Naive B cell (primary cell): ENCODE results near the gene TSHZ1. TPM values are rescaled to one million over a fixed set of nuclear protein-coding genes. Genes with fewer than 3 reads are reported as not detected.

Source experiments
- ATAC-seq, 2 donors: fragments of 150-1000 bp; cut with Tn5 transposase; 2 replicates each; pipeline ENCODE4 v1.10.0; 2021; ENCODE audit warnings: low read depth in 2 of 2, mild to moderate bottlenecking in 2 of 2, moderate library complexity in 2 of 2
- DNase-seq: peaks from one replicate; pipeline ENCODE4 v3.0.0; 2022
- H3K27ac Mint-ChIP-seq, 6 donors: one replicate each; pipeline ENCODE4 v1.8.0; 2020 to 2022; ENCODE audit warnings: mild to moderate bottlenecking in 6 of 6, mixed read lengths in 6 of 6, moderate library complexity in 5 of 6, inconsistent platforms in 2 of 6
- H3K27me3 Mint-ChIP-seq, 3 donors: one replicate each; pipeline ENCODE4 v1.8.0; 2021 to 2022; ENCODE audit warnings: mixed read lengths in 3 of 3, mild to moderate bottlenecking in 1 of 3
- H3K36me3 Mint-ChIP-seq, 2 donors: one replicate each; pipeline ENCODE4 v1.8.0; 2020 to 2022; ENCODE audit warnings: mixed read lengths in 2 of 2, inconsistent platforms in 1 of 2, mild to moderate bottlenecking in 1 of 2
- H3K4me1 Mint-ChIP-seq, 3 donors: one replicate each; pipeline ENCODE4 v1.8.0; 2020 to 2022; ENCODE audit warnings: mixed read lengths in 3 of 3, inconsistent platforms in 1 of 3, mild to moderate bottlenecking in 1 of 3, moderate library complexity in 1 of 3
- H3K4me3 Mint-ChIP-seq, 8 donors: one replicate each; pipeline ENCODE4 v1.8.0; 2020 to 2022; ENCODE audit warnings: mild to moderate bottlenecking in 8 of 8, mixed read lengths in 8 of 8, moderate library complexity in 8 of 8, inconsistent platforms in 2 of 8
- H3K9me3 Mint-ChIP-seq, 7 donors: one replicate each; pipeline ENCODE4 v1.8.0; 2020 to 2022; ENCODE audit warnings: mixed read lengths in 7 of 7, mild to moderate bottlenecking in 5 of 7, inconsistent platforms in 2 of 7, moderate library complexity in 1 of 7
- polyA plus RNA-seq, 6 donors: library from polyadenylated mRNA; unstranded; fragments of 300-500 nt; fragmentation: Illumina TruSeq; gene quantifications; one replicate each; pipeline ENCODE4 v1.2.3, GENCODE V29; 2021; ENCODE audit warnings: low read depth in 6 of 6

TSHZ1 gene
- polyA plus RNA-seq, 6 donors from 2014 or later: 0.41 to 2.2 (median 1.7) TPM

DNA sequence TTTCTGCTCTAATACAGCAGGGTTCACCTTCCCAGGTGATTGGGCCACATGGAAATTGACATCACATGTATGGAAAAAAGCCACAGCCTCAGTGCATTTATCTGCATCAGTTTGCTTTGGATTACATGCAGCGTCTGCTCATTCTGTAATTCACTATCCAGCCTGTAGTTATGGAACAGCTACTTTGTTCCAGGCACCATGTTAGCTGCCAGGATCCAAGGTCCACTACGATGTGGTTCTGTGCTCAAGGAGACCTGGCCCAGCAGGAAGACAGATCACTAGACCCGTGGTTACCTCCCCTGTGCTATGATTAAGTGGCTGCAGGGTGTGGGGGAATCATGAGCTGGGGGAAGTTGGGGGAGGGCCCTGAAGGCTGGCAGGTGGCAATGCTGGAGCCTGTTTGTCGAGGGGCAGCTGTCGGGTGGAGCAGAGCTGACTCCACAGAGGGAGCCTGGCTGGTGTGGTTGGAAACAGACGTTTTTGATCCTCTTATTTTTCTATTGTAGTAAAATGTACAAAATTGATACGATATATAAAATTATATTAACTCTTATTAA is 58.6 kb downstream of the TSHZ1 start:
- DNase-seq: no peak
- H3K4me1 Mint-ChIP-seq: peaks cover 11 to 20% (median 14%) of the 10 kb centered on the region in 3 donors
- no peaks in the 10 kb centered on the region for H3K36me3 Mint-ChIP-seq
- peak overlapping the region in 1 of 6 donors; percentile 61 for H3K27ac Mint-ChIP-seq
- ATAC-seq: no peak
- H3K27me3 Mint-ChIP-seq: no peaks in the 10 kb centered on the region
- H3K4me3 Mint-ChIP-seq: no peak overlapping the region
- H3K9me3 Mint-ChIP-seq: no peaks in the 10 kb centered on the region

GRCh38 chr18:75269696-75270095 is 59.1 kb downstream of the TSHZ1 start:
- Mint-ChIP-seq H3K4me1 (peaks cover 11 to 20% (median 14%) of the 10 kb centered on the region in 3 donors), H3K9me3 (no peaks in the 10 kb centered on the region), H3K4me3 (no peak overlapping the region), H3K36me3 (no peaks in the 10 kb centered on the region), H3K27ac (no peak overlapping the region), H3K27me3 (no peaks in the 10 kb centered on the region)
- DNase-seq: no peak
- ATAC-seq: no peak

DNA sequence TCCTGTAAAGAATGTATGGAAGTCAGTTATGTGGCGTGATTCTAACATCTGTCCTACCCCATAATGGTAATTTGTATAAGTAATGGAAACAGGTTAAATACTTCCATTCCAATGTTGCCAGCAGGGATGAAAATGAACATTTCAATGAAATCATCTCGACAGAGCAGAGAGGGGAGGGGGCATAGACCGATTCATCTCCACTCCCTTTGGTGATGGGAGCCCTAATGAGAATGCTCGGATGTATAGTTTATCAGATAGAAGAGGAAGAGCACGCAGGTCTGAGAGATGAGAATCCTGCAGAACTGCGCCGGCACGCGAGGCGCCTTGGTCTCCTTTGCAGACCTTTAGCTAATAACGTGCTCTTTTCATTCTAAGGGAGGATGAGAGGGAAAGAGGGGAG is 61.4 kb downstream of the TSHZ1 start:
- Mint-ChIP-seq H3K36me3 (no peaks in the 10 kb centered on the region), H3K27me3 (no peaks in the 10 kb centered on the region), H3K9me3 (no peaks in the 10 kb centered on the region), H3K4me1 (peaks cover 11 to 24% (median 17%) of the 10 kb centered on the region in 3 donors), H3K4me3 (no peak overlapping the region), H3K27ac (no peak overlapping the region)
- DNase-seq: no peak
- no peak for ATAC-seq

DNA sequence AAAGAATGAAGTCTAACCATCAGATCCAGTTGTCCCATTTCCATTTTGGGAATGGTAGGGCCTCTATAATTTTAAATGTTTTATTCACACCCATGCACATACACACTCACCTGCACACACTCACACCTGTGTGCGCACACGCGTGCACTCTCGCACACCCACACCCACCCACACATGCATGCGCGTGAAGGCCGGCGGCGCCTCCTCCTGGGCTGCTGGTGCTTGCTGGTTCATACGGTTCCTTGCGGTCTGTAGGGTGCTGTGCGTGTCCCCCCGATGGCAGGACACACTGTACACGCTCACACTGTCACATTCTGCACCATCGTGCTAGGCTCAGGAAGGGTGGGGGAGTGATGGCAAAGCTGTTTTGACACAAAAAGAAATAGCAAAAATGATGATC is 63.2 kb downstream of the TSHZ1 start:
- Mint-ChIP-seq H3K9me3 (no peaks in the 10 kb centered on the region), H3K4me3 (no peak overlapping the region), H3K27me3 (no peaks in the 10 kb centered on the region), H3K36me3 (no peaks in the 10 kb centered on the region), H3K27ac (no peak overlapping the region), H3K4me1 (peaks cover 4 to 19% (median 13%) of the 10 kb centered on the region in 3 donors)
- ATAC-seq (no peak), DNase-seq (no peak)

DNA sequence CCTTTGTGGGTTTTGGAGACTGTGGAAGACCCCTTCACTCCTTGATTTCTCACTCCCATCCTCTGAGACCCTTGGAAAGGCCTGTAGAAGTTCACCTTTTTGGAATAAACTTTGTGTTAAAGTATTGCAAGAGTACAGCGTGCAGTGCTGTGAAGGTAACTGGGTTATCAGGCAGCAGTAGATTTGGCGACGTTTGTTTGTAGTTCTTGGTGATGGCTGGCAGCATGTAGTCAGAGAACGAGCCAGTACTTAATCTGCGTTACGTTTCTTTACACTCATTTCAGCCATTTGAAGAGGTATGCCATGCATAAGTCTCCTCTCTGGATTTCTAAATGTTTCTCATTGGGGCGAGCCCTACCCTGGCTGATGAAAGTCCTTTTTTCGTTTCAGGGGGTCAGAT is 64.6 kb downstream of the TSHZ1 start:
- H3K4me3 Mint-ChIP-seq: no peak overlapping the region
- no peak overlapping the region for H3K27ac Mint-ChIP-seq
- H3K9me3 Mint-ChIP-seq: no peaks in the 10 kb centered on the region
- ATAC-seq (no peak), DNase-seq (no peak)
- no peaks in the 10 kb centered on the region for H3K27me3 Mint-ChIP-seq
- peaks cover 4 to 20% (median 15%) of the 10 kb centered on the region in 3 donors for H3K4me1 Mint-ChIP-seq
- no peaks in the 10 kb centered on the region for H3K36me3 Mint-ChIP-seq

DNA sequence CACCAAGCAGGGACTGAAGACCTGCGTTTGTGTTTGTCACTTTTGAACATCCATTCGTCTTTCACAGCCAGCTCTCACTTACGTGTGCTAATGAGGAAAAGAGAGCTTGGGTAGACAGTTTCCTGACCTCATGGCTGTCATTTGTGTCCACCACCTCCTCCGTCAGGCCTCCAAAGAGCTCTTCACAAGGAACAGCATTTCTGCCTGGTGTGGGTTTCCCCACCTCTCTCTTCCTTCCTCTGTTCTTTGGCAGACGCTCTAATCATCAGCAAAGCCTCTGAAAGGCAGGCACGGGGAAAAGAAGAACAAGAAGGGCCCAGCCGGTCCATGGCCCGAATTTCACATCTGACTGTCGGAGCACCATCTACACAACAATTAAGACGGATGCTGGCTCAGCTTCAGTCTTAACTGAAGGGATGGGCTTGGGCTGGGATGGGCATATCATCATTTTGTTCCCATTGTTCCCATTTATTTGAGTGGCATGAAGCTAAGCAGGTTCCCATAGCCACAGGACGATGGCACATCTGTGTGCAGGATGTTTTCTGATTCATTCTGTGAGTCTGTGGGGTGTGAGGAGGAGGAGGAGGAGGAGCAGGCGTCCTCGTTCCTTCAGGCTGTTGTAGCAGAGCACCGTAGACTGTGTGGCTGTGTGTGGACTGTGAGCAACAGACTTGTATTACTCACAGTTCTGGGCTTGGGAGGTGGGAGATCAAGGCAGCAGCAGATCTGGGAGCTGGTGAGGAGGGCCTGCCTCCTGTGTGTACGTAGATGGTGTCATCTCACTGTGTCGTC is 66.4 kb downstream of the TSHZ1 start:
- Mint-ChIP-seq H3K4me1 (peaks cover 4 to 24% (median 15%) of the 10 kb centered on the region in 3 donors), H3K4me3 (no peak overlapping the region), H3K27ac (peak overlapping the region in 1 of 6 donors; percentile 15), H3K36me3 (no peaks in the 10 kb centered on the region), H3K9me3 (no peaks in the 10 kb centered on the region), H3K27me3 (no peaks in the 10 kb centered on the region)
- ATAC-seq: no peak
- DNase-seq: no peak

DNA sequence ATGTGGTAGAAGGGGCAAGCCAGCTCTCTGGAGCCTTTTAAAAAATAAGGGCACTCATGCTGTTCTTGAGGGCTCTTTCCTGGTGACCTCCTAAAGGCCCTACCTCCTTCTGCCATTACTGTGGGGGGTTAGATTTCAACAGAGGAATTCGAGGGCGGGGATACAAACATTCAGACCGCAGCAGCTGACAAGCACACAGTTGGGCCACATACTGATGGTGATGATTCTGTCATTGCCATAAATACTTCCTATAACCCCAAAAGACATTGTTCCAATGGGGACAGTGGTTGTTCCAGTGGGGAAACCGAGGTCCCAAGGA is 67.0 kb downstream of the TSHZ1 start:
- H3K4me1 Mint-ChIP-seq: peaks cover 4 to 24% (median 15%) of the 10 kb centered on the region in 3 donors
- ATAC-seq (no peak), DNase-seq (no peak)
- no peaks in the 10 kb centered on the region for H3K9me3 Mint-ChIP-seq
- peak overlapping the region in 1 of 8 donors; percentile 20 for H3K4me3 Mint-ChIP-seq
- H3K36me3 Mint-ChIP-seq: peaks cover 0 to 4% of the 10 kb centered on the region in 2 donors
- no peaks in the 10 kb centered on the region for H3K27me3 Mint-ChIP-seq
- no peak overlapping the region for H3K27ac Mint-ChIP-seq

GRCh38 chr18:75279381-75279780 is 68.8 kb downstream of the TSHZ1 start:
- Mint-ChIP-seq H3K27me3 (no peaks in the 10 kb centered on the region), H3K27ac (peak overlapping the region in 2 of 6 donors; percentile 12 to 66), H3K9me3 (no peaks in the 10 kb centered on the region), H3K4me3 (no peak overlapping the region), H3K4me1 (peaks cover 4 to 27% (median 15%) of the 10 kb centered on the region in 3 donors), H3K36me3 (peaks cover 4% of the 10 kb centered on the region in 2 donors)
- no peak for ATAC-seq
- no peak for DNase-seq

- DNase-seq: no peak
- no peak for ATAC-seq
- Mint-ChIP-seq H3K36me3 (peaks cover 15% of the 10 kb centered on the region in 2 donors), H3K4me1 (peaks cover 4 to 27% (median 15%) of the 10 kb centered on the region in 3 donors), H3K9me3 (peaks cover 0 to 2% (median 0%) of the 10 kb centered on the region in 7 donors), H3K27me3 (no peaks in the 10 kb centered on the region), H3K27ac (peak overlapping the region in 2 of 6 donors; percentile 5 to 12), H3K4me3 (peak overlapping the region in 1 of 8 donors; percentile 69)
These were observed 70.1 kb downstream of the TSHZ1 start for GRCh38 chr18:75280427-75281280.

GRCh38 chr18:75282746-75283145 is 72.1 kb downstream of the TSHZ1 start:
- peaks cover 0 to 2% (median 0%) of the 10 kb centered on the region in 7 donors for H3K9me3 Mint-ChIP-seq
- H3K27ac Mint-ChIP-seq: no peak overlapping the region
- H3K4me1 Mint-ChIP-seq: peaks cover 4 to 23% (median 8%) of the 10 kb centered on the region in 3 donors
- ATAC-seq (no peak), DNase-seq (no peak)
- H3K36me3 Mint-ChIP-seq: peaks cover 24 to 31% of the 10 kb centered on the region in 2 donors
- H3K4me3 Mint-ChIP-seq: no peak overlapping the region
- H3K27me3 Mint-ChIP-seq: no peaks in the 10 kb centered on the region

DNA sequence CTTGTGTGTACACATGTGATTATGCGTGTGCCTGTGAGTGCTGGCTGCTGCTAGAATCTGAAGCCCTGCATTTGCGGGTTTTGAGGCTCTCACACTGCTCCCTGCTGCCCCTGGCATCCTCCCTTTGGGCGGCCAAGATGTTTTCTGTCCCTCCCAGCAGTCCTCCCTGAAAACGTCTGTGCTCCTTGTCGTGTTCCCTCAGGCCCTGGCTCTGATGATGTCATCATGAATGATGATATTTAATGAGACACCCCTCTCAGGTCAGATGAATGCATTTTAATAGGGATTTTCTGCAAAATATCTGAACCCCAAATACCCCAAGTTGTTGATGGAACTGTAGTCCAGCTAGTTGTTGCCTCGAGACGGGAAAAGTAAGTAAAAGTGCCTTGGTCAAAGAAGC is 73.1 kb downstream of the TSHZ1 start:
- Mint-ChIP-seq H3K9me3 (peaks cover 0 to 2% (median 0%) of the 10 kb centered on the region in 7 donors), H3K27ac (peak overlapping the region in 1 of 6 donors; percentile 12), H3K36me3 (peaks cover 24 to 31% of the 10 kb centered on the region in 2 donors), H3K27me3 (no peaks in the 10 kb centered on the region), H3K4me1 (peaks cover 4 to 22% (median 7%) of the 10 kb centered on the region in 3 donors), H3K4me3 (no peak overlapping the region)
- ATAC-seq: no peak
- DNase-seq: no peak

DNA sequence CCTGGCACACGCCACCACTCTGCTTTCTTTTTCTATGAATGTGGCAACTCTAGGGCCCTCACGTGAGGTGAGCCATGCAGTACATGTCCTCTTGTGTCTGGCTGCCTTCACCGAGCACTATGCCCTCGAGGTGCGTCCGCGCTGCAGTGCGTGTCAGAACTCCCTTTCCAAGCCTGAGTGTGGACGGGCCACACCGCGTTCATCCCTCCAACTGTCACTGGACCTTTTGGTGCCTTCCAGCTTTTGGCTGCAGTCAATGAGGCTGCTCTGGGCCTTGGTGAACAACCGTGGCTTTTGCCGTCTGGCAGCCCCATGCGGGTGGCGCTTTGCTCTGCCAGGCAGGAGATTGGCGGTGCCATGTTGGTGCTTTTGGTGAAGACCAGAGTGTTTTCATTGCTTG is 74.0 kb downstream of the TSHZ1 start:
- H3K27ac Mint-ChIP-seq: peak overlapping the region in 1 of 6 donors; percentile 80

DNA sequence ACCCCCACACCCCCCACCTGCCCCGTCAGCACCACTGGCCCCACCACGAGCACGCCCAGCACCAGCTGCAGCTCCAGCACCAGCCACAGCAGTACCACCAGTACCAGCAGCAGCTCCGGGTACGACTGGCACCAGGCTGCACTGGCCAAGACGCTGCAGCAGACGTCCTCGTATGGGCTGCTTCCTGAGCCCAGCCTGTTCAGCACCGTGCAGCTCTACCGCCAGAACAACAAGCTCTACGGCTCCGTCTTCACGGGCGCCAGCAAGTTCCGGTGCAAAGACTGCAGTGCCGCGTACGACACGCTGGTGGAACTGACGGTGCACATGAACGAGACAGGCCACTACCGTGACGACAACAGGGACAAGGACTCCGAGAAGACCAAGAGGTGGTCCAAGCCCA is 75.3 kb downstream of the TSHZ1 start:
- Mint-ChIP-seq H3K4me3 (no peak overlapping the region), H3K36me3 (peaks cover 24 to 31% of the 10 kb centered on the region in 2 donors), H3K27me3 (no peaks in the 10 kb centered on the region), H3K9me3 (peaks cover 0 to 2% (median 0%) of the 10 kb centered on the region in 7 donors), H3K27ac (peak overlapping the region in 1 of 6 donors; percentile 50), H3K4me1 (peaks cover 0 to 5% (median 0%) of the 10 kb centered on the region in 3 donors)
- DNase-seq: no peak
- ATAC-seq: no peak

More for the DNA sequence above, 74.0 kb downstream of the TSHZ1 start:
- peaks cover 0 to 2% (median 0%) of the 10 kb centered on the region in 7 donors for H3K9me3 Mint-ChIP-seq
- DNase-seq (no peak), ATAC-seq (no peak)
- peaks cover 24 to 31% of the 10 kb centered on the region in 2 donors for H3K36me3 Mint-ChIP-seq
- peak overlapping the region in 1 of 8 donors; percentile 10 for H3K4me3 Mint-ChIP-seq
- peaks cover 0 to 15% (median 0%) of the 10 kb centered on the region in 3 donors for H3K4me1 Mint-ChIP-seq
- no peaks in the 10 kb centered on the region for H3K27me3 Mint-ChIP-seq
